ENCODE measurements around the gene IFI27L2.

IFI27L2 gene

GRCh38 chr14:94121485-94121884 lies 7.9 kb downstream of the IFI27L2 start:
- DNase-seq: no peak

GRCh38 chr14:94120667-94121340 lies 8.6 kb downstream of the IFI27L2 start:
- no peak for DNase-seq

GRCh38 chr14:94119071-94119470 lies 10.3 kb downstream of the IFI27L2 start:
- DNase-seq: no peak

- DNase-seq: no peak
Measured at GRCh38 chr14:94117856-94118255, 11.5 kb downstream of the IFI27L2 start.

GRCh38 chr14:94116701-94117100 lies 12.7 kb downstream of the IFI27L2 start:
- no peak for DNase-seq

GRCh38 chr14:94115631-94116030 lies 13.8 kb downstream of the IFI27L2 start:
- no peak for DNase-seq

- no peak for DNase-seq
Measured at GRCh38 chr14:94115058-94115591, 14.3 kb downstream of the IFI27L2 start.

GRCh38 chr14:94114589-94115057 lies 14.8 kb downstream of the IFI27L2 start:
- DNase-seq: no peak

- no peak for DNase-seq
Measured at GRCh38 chr14:94113908-94114588, 15.4 kb downstream of the IFI27L2 start.

- DNase-seq: no peak
Measured at GRCh38 chr14:94113490-94113889, 15.9 kb downstream of the IFI27L2 start.

GRCh38 chr14:94113073-94113472 lies 16.3 kb downstream of the IFI27L2 start:
- DNase-seq: no peak

- no peak for DNase-seq
Measured at GRCh38 chr14:94112513-94113063, 16.8 kb downstream of the IFI27L2 start.

GRCh38 chr14:94111276-94112095 lies 17.9 kb downstream of the IFI27L2 start:
- DNase-seq: no peak

- DNase-seq: no peak
Measured at GRCh38 chr14:94110552-94111181, 18.7 kb downstream of the IFI27L2 start, which contains the start of gene IFI27. TSS of gene IFI27 (plus strand) at chr14:94110736.

GRCh38 chr14:94109915-94110250 lies 19.5 kb downstream of the IFI27L2 start:
- no peak for DNase-seq

GRCh38 chr14:94104731-94105130 lies 24.7 kb downstream of the IFI27L2 start:
- DNase-seq: no peak

- DNase-seq: no peak
Measured at GRCh38 chr14:94103554-94104150, 25.8 kb downstream of the IFI27L2 start.

GRCh38 chr14:94102768-94103482 lies 26.5 kb downstream of the IFI27L2 start:
- no peak for DNase-seq

GRCh38 chr14:94101748-94102147 lies 27.7 kb downstream of the IFI27L2 start:
- no peak for DNase-seq

- no peak for DNase-seq
Measured at GRCh38 chr14:94100847-94101246, 28.6 kb downstream of the IFI27L2 start.

GRCh38 chr14:94099006-94099405 lies 30.4 kb downstream of the IFI27L2 start:
- no peak for DNase-seq

All from CD4-positive, alpha-beta T cell treated with Interleukin-10 for 1 hour (primary cell).